Neural progenitor cell (in vitro differentiated cells): ENCODE data around the gene CCDC188. TPM values are rescaled to one million over a fixed set of nuclear protein-coding genes. Genes with fewer than 3 reads are reported as not detected.
A peak's percentile ranks its signal among the peaks of the same experiment; 100 is the strongest.

Experiments
- DNase-seq: peaks from one replicate; pipeline ENCODE4 v3.0.0-alpha.2; 2016; ENCODE audit warnings: low spot score
- H2AFZ ChIP-seq: fragments of 200-600 bp; sonication (generic); replicated peaks from 2 replicates; pipeline ENCODE4 v1.6.1; 2016; ENCODE audit warnings: antibody characterized with exemption
- H3F3A ChIP-seq: fragments of 200-600 bp; sonication (generic); 2 replicates; pipeline ENCODE4 v1.6.1; 2016; ENCODE audit warnings: antibody characterized with exemption, low read depth
- H3K27ac ChIP-seq: fragments of 200-600 bp; sonication (generic); 2 replicates; pipeline ENCODE4 v1.5.1; 2016; ENCODE audit warnings: mild to moderate bottlenecking
- H3K27me3 ChIP-seq: fragments of 200-600 bp; sonication (generic); 2 replicates; pipeline ENCODE4 v1.6.1; 2016; ENCODE audit warnings: mild to moderate bottlenecking, moderate library complexity
- H3K36me3 ChIP-seq: fragments of 200-600 bp; sonication (generic); 2 replicates; pipeline ENCODE4 v1.5.1; 2016
- H3K4me1 ChIP-seq: fragments of 200-600 bp; sonication (generic); 2 replicates; pipeline ENCODE4 v1.6.1; 2016; ENCODE audit warnings: mixed run types
- H3K4me2 ChIP-seq: fragments of 200-600 bp; sonication (generic); 2 replicates; pipeline ENCODE4 v1.6.1; 2016
- H3K4me3 ChIP-seq: fragments of 200-600 bp; sonication (generic); 2 replicates; pipeline ENCODE4 v1.5.1; 2016
- H3K79me2 ChIP-seq: fragments of 200-600 bp; sonication (generic); 2 replicates; pipeline ENCODE4 v1.6.1; 2016; ENCODE audit warnings: low read depth
- H3K9ac ChIP-seq: fragments of 200-600 bp; sonication (generic); 2 replicates; pipeline ENCODE4 v1.6.1; 2016
- H3K9me3 ChIP-seq: fragments of 200-600 bp; sonication (generic); 2 replicates; pipeline ENCODE4 v1.5.1; 2016; ENCODE audit warnings: low read depth
- H4K20me1 ChIP-seq: fragments of 200-600 bp; sonication (generic); 2 replicates; pipeline ENCODE4 v1.6.1; 2016; ENCODE audit warnings: low read depth
- H3K27ac Mint-ChIP-seq: 3 replicates; pipeline ENCODE4 v1.8.0; 2021; ENCODE audit warnings: mixed read lengths
- H3K27me3 Mint-ChIP-seq: 2 replicates; pipeline ENCODE4 v1.8.0; 2022; ENCODE audit warnings: low read depth, mild to moderate bottlenecking, inconsistent platforms, moderate library complexity, mixed read lengths; ENCODE audit not compliant: insufficient read depth
- H3K36me3 Mint-ChIP-seq: 3 replicates; pipeline ENCODE4 v1.8.0; 2021; ENCODE audit warnings: mixed read lengths
- H3K4me1 Mint-ChIP-seq: 3 replicates; pipeline ENCODE4 v1.8.0; 2021; ENCODE audit warnings: mixed read lengths
- H3K4me3 Mint-ChIP-seq: 3 replicates; pipeline ENCODE4 v1.8.0; 2021; ENCODE audit warnings: mild to moderate bottlenecking, moderate library complexity, mixed read lengths
- H3K9me3 Mint-ChIP-seq: 3 replicates; pipeline ENCODE4 v1.8.0; 2020; ENCODE audit warnings: mixed read lengths
- CTCF ChIP-seq: fragments of 200-600 bp; sonication (generic); IDR thresholded peaks from 2 replicates; pipeline ENCODE4 v1.5.1; 2017; ENCODE audit warnings: antibody characterized with exemption, mild to moderate bottlenecking
- EZH2 ChIP-seq: fragments of 200-600 bp; sonication (generic); IDR thresholded peaks from 2 replicates; pipeline ENCODE4 v1.6.1; 2017; ENCODE audit warnings: antibody characterized with exemption, mild to moderate bottlenecking, moderate library complexity
- EZH2phosphoT487 ChIP-seq: fragments of 200-600 bp; sonication (generic); IDR thresholded peaks from 2 replicates; pipeline ENCODE4 v1.6.1; 2017; ENCODE audit warnings: antibody characterized with exemption
- total RNA-seq: library from RNA; depleted of rRNA; stranded (reverse); fragments of >200 nt; gene quantifications from 2 replicates; pipeline ENCODE4 v1.2.3, GENCODE V29; 2015; ENCODE audit warnings: low replicate concordance

The CCDC188 gene
- total RNA-seq, 1 donor from 2014 or later, result not detected

DNA sequence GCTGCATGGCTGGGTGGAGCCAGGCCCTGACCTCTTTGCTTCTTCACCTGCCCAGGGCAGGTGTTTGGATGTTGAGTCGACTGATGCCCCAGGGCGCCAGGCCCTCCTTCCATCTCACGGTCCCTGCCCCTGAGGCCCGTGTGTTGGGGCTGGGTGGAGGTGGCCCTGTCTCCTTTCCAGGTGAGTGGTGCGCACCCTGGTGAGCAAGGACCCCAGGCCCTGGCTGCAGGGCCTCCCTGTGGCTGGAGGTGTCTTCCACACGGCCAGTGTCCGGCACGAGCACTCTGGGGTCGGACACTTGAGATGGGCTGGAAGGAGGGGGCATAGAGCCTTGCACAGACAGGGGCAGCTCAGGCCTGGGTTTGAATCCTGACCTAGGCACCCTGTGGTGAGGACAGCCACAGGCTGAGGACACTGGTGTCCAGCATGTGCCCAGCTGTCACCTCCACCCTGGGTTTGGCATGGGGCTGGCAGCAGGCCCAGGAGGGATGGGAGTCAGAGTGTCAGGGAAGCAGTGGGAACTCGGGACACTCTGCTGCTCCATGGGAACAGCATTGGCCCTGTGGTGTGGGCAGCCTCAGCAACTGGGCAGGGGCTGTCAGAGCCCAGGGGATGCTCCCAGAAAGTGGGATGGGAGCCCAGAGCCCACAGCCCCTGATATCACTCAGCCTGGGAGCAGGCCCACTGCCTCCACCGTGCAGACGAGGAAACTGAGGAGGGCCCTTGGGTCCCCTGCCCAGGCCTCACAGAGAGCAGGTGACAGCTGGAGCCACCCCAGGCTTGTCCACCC, 37.1 kb upstream of the CCDC188 start:
- Mint-ChIP-seq H3K27ac (no peak overlapping the region), H3K4me3 (no peak overlapping the region), H3K9me3 (no peaks in the 10 kb centered on the region), H3K4me1 (peaks cover 7% of the 10 kb centered on the region), H3K27me3 (peaks cover 2% of the 10 kb centered on the region), H3K36me3 (no peaks in the 10 kb centered on the region)
- H4K20me1 ChIP-seq, result no peaks in the 10 kb centered on the region
- H3K4me2 ChIP-seq, result no peak overlapping the region
- TF ChIP-seq CTCF, result no peak
- TF ChIP-seq EZH2, result no peak
- TF ChIP-seq EZH2phosphoT487, result no peak
- DNase-seq, result no peak
- H3K27ac ChIP-seq, result no peak overlapping the region
- H2AFZ ChIP-seq, result no peak overlapping the region
- H3F3A ChIP-seq, result no peaks in the 10 kb centered on the region
- H3K27me3 ChIP-seq, result no peaks in the 10 kb centered on the region
- H3K9me3 ChIP-seq, result no peaks in the 10 kb centered on the region
- H3K9ac ChIP-seq, result no peak overlapping the region
- no peaks in the 10 kb centered on the region for H3K36me3 ChIP-seq
- H3K4me1 ChIP-seq, result peaks cover 9% of the 10 kb centered on the region
- no peaks in the 10 kb centered on the region for H3K79me2 ChIP-seq
- no peak overlapping the region for H3K4me3 ChIP-seq

GRCh38 chr22:20186871-20187546, 36.2 kb upstream of the CCDC188 start:
- Histone ChIP-seq H3K9me3 (no peaks in the 10 kb centered on the region), H3K4me2 (no peak overlapping the region), H3K79me2 (no peaks in the 10 kb centered on the region), H3K4me3 (no peak overlapping the region), H3K27ac (no peak overlapping the region), H3K9ac (no peak overlapping the region), H4K20me1 (no peaks in the 10 kb centered on the region), H3F3A (no peaks in the 10 kb centered on the region), H3K36me3 (no peaks in the 10 kb centered on the region), H2AFZ (no peak overlapping the region), H3K4me1 (peaks cover 9% of the 10 kb centered on the region), H3K27me3 (no peaks in the 10 kb centered on the region)
- Mint-ChIP-seq H3K9me3 (no peaks in the 10 kb centered on the region), H3K36me3 (no peaks in the 10 kb centered on the region), H3K27ac (no peak overlapping the region), H3K4me3 (no peak overlapping the region), H3K27me3 (peaks cover 2% of the 10 kb centered on the region), H3K4me1 (peaks cover 7% of the 10 kb centered on the region)
- no peak for DNase-seq
- TF ChIP-seq CTCF (no peak), EZH2 (no peak), EZH2phosphoT487 (no peak)

DNA sequence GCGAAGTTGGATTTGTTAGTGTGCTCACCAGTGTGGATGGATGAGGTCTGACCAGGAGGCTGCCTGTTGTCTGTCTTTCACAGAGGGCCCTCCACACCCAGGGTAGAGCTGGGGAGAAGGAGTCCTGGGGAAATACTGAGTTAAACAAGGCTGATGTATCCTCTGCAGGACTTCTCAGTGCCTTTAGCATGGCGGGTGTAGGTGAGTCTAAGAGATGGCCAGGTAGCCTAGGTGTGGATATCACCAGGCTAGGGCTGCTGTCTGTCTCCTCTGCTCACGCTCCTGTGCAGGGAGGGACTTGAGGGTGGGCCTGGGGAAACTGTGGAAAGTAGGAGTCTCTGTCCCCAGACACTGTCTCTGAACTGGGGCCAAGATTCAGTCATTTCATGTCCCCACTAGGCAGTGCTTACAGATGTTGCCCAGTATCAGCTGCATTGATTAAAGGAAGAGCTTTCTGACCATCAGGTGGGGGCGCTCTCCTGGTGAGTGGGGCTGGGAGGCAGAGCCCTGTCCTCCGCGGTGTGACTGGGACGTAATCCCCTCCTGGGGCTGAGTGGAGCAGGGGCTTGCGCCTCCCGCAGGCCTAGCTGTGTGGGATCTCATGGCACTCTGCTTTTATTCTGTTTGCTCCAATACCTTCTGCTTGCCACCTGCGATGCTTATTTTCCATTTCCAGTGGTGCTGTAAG, 35.5 kb upstream of the CCDC188 start:
- H3K36me3 Mint-ChIP-seq, result no peaks in the 10 kb centered on the region
- DNase-seq, result peak; percentile 84
- no peak overlapping the region for H2AFZ ChIP-seq

More for the DNA sequence above, 35.5 kb upstream of the CCDC188 start:
- Histone ChIP-seq H3K27ac (no peak overlapping the region), H3K27me3 (no peaks in the 10 kb centered on the region), H3K36me3 (no peaks in the 10 kb centered on the region), H3K9ac (no peak overlapping the region), H3F3A (no peaks in the 10 kb centered on the region), H4K20me1 (no peaks in the 10 kb centered on the region), H3K4me2 (no peak overlapping the region), H3K9me3 (no peaks in the 10 kb centered on the region), H3K79me2 (no peaks in the 10 kb centered on the region), H3K4me1 (peaks cover 9% of the 10 kb centered on the region), H3K4me3 (no peak overlapping the region)
- H3K27ac Mint-ChIP-seq, result no peak overlapping the region
- H3K27me3 Mint-ChIP-seq, result peaks cover 2% of the 10 kb centered on the region
- TF ChIP-seq EZH2 (no peak), CTCF (peak; percentile 56)
- no peak overlapping the region for H3K4me3 Mint-ChIP-seq
- no peaks in the 10 kb centered on the region for H3K9me3 Mint-ChIP-seq
- peaks cover 7% of the 10 kb centered on the region for H3K4me1 Mint-ChIP-seq
